Middle frontal gyrus (tissue), 1 donor: ENCODE measurements around the gene CYP27A1.
"Not testable (repeated sequence)": the region's sequence is repeated elsewhere in the genome, so short reads cannot be mapped to it uniquely, and the experiment has no call there.

ENCODE experiments used
- DNase-seq: peaks from one replicate; pipeline ENCODE4 v3.0.0-alpha.2; 2015; ENCODE audit warnings: low spot score; ENCODE audit errors: extremely low spot score

The CYP27A1 gene

GRCh38 chr2:218772759-218773158, 9.2 kb upstream of the CYP27A1 start:
- DNase-seq = not testable (repeated sequence)

GRCh38 chr2:218773881-218774280, 8.1 kb upstream of the CYP27A1 start:
- no peak for DNase-seq

- DNase-seq = no peak
These were observed 5.5 kb upstream of the CYP27A1 start for GRCh38 chr2:218776488-218776887.

GRCh38 chr2:218777276-218777990, 4.5 kb upstream of the CYP27A1 start:
- DNase-seq = no peak

- DNase-seq = no peak
These were observed 1.9 kb upstream of the CYP27A1 start for GRCh38 chr2:218780046-218780445.

- DNase-seq = no peak
These were observed 876 bp upstream of the CYP27A1 start for GRCh38 chr2:218780851-218781690.

- no peak for DNase-seq
These were observed 539 bp downstream of the CYP27A1 start for GRCh38 chr2:218782528-218782844.

GRCh38 chr2:218783688-218784087, 1.7 kb downstream of the CYP27A1 start:
- DNase-seq = no peak

- no peak for DNase-seq
These were observed 3.2 kb downstream of the CYP27A1 start for GRCh38 chr2:218785103-218785502.

- DNase-seq = no peak
These were observed 4.2 kb downstream of the CYP27A1 start for GRCh38 chr2:218786133-218786532.

GRCh38 chr2:218788529-218789255, 6.7 kb downstream of the CYP27A1 start:
- no peak for DNase-seq

GRCh38 chr2:218792433-218792832, 10.5 kb downstream of the CYP27A1 start:
- DNase-seq = no peak

GRCh38 chr2:218796691-218797090, 14.7 kb downstream of the CYP27A1 start:
- no peak for DNase-seq

- DNase-seq = no peak
These were observed 17.0 kb downstream of the CYP27A1 start for GRCh38 chr2:218798767-218799504.

- DNase-seq = no peak
These were observed 18.0 kb downstream of the CYP27A1 start for GRCh38 chr2:218799990-218800389.

GRCh38 chr2:218802386-218802994, 20.5 kb downstream of the CYP27A1 start:
- no peak for DNase-seq

- DNase-seq = no peak
These were observed 22.9 kb downstream of the CYP27A1 start for GRCh38 chr2:218804817-218805216.

- no peak for DNase-seq
These were observed 23.7 kb downstream of the CYP27A1 start for GRCh38 chr2:218805627-218806026.

GRCh38 chr2:218806346-218806978, 24.5 kb downstream of the CYP27A1 start:
- no peak for DNase-seq

GRCh38 chr2:218807626-218808025, 25.7 kb downstream of the CYP27A1 start:
- no peak for DNase-seq

- no peak for DNase-seq
These were observed 27.6 kb downstream of the CYP27A1 start for GRCh38 chr2:218809515-218809914.
